BLaER1 treated with 17β-estradiol and CSF1 and Interleukin-3, amounts not matched to agents 10 nM and 100 nM (cell line): ENCODE data around the gene WDR33.

ENCODE experiments used
- H3K27ac ChIP-seq, 11 experiments: shearing (Covaris generic); formaldehyde crosslinking; 2 replicates each; pipeline ENCODE4 v1.8.1; 2022
- H3K27me3 ChIP-seq, 11 experiments: shearing (Covaris generic); formaldehyde crosslinking; 2 replicates each; pipeline ENCODE4 v1.8.1; 2022
- H3K36me3 ChIP-seq, 11 experiments: shearing (Covaris generic); formaldehyde crosslinking; 2 replicates each; pipeline ENCODE4 v1.8.1; 2022
- H3K4me1 ChIP-seq, 10 experiments: shearing (Covaris generic); formaldehyde crosslinking; 2 replicates each; pipeline ENCODE4 v1.8.1; 2022
- H3K4me2 ChIP-seq, 11 experiments: shearing (Covaris generic); formaldehyde crosslinking; 2 replicates each; pipeline ENCODE4 v1.8.1; 2022
- H3K4me3 ChIP-seq, 10 experiments: shearing (Covaris generic); formaldehyde crosslinking; 2 replicates each; pipeline ENCODE4 v1.8.1; 2022
- H3K9ac ChIP-seq, 11 experiments: shearing (Covaris generic); formaldehyde crosslinking; 2 replicates each; pipeline ENCODE4 v1.8.1; 2022
- H3K9me3 ChIP-seq, 11 experiments: shearing (Covaris generic); formaldehyde crosslinking; replicated peaks in 1 of 11; 2 replicates each; pipeline ENCODE4 v1.8.1; 2022
- H4K20me1 ChIP-seq, 11 experiments: shearing (Covaris generic); formaldehyde crosslinking; 2 replicates each; pipeline ENCODE4 v1.8.1; 2022
- Cebpa-rat ChIP-seq, 11 experiments: shearing (Covaris generic); IDR thresholded peaks; 2 replicates each; pipeline ENCODE4 v1.8.1; 2022

WDR33 gene

GRCh38 chr2:127810619-127811396, at the start of gene WDR33:
TSS of gene WDR33 (minus strand) at chr2:127811171. CDS start at chr2:127770981, 40,190 bp downstream.
- H3K4me1 ChIP-seq = peaks cover 28 to 60% (median 47%) of the 10 kb centered on the region in 10 experiments
- no peaks in the 10 kb centered on the region for H3K9me3 ChIP-seq
- peaks cover 0 to 25% (median 4%) of the 10 kb centered on the region in 11 experiments; a peak in 6 of 22 replicates for H3K36me3 ChIP-seq
- no peaks in the 10 kb centered on the region for H3K27me3 ChIP-seq
- peak within 1 kb of the TSS; percentile 85 to 97 (median 93) for H3K9ac ChIP-seq
- peak within 1 kb of the TSS; percentile 74 to 97 (median 82) for H3K4me3 ChIP-seq
- peak within 1 kb of the TSS; percentile 76 to 99 (median 88) for H3K4me2 ChIP-seq
- peaks cover 30 to 45% (median 37%) of the 10 kb centered on the region in 11 experiments for H4K20me1 ChIP-seq
- TF ChIP-seq Cebpa-rat (IDR thresholded peaks at IDR 0.05) = no peak
- H3K27ac ChIP-seq = peak within 1 kb of the TSS; percentile 88 to 95 (median 90)

DNA sequence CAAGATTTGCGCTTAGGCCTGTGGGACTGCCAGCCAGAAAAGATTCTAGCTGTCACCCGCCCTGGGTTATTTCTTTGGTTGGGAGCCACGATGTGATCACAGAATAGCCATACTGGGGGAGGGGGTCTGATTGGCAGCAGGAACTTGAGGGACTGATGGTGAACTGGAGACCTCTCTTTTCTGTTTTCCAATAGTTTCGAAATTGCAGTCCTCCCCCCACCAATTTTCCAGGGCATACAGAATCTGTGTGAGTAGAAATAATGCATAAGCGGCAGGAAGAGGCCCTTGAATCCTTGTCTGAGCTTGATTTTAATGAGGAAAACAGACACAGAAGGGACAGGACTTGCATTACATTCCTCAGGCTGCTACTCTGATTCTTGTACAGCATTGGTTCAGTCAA, 49.2 kb upstream of the WDR33 start:
- Histone ChIP-seq H3K27ac (no peak overlapping the region), H3K9me3 (no peaks in the 10 kb centered on the region), H3K4me2 (peak overlapping the region in 1 of 11 experiments; percentile 16; a peak in 3 of 22 replicates), H3K36me3 (peaks cover 30 to 46% (median 39%) of the 10 kb centered on the region in 11 experiments), H3K4me1 (peaks cover 21 to 46% (median 30%) of the 10 kb centered on the region in 10 experiments), H3K27me3 (no peaks in the 10 kb centered on the region), H3K9ac (no peak overlapping the region), H4K20me1 (peaks cover 7 to 69% (median 37%) of the 10 kb centered on the region in 11 experiments; a peak in 20 of 22 replicates), H3K4me3 (no peak overlapping the region)
- TF ChIP-seq Cebpa-rat (IDR thresholded peaks at IDR 0.05) = no peak

DNA sequence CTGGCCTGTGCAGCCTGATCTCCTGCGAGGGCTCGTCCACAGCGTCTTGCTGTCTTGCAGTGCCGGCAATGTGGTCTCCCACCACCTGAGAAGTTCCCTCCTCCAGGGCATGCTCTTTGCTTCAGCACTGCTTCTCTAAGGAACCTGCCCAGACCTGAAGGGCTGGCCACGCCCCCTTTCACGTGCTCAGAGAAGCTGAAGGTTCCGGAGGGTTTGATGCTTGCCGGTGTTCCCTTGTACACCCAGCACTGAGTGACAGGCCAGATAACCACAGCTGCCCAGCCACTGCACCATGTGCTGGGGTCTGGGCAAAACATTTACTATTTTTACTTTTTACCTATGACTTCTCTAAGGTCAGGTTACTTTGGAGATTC, 48.7 kb upstream of the WDR33 start:
- no peak overlapping the region for H3K27ac ChIP-seq
- H3K9me3 ChIP-seq = no peaks in the 10 kb centered on the region
- H3K4me1 ChIP-seq = peaks cover 25 to 50% (median 34%) of the 10 kb centered on the region in 10 experiments
- no peak for TF ChIP-seq Cebpa-rat (IDR thresholded peaks at IDR 0.05)
- H3K36me3 ChIP-seq = peaks cover 25 to 43% (median 37%) of the 10 kb centered on the region in 11 experiments
- H4K20me1 ChIP-seq = peaks cover 12 to 69% (median 40%) of the 10 kb centered on the region in 11 experiments; a peak in 20 of 22 replicates
- H3K9ac ChIP-seq = no peak overlapping the region
- peak overlapping the region in 2 of 11 experiments; percentile 7 to 16; a peak in 2 of 22 replicates for H3K4me2 ChIP-seq
- no peaks in the 10 kb centered on the region for H3K27me3 ChIP-seq
- H3K4me3 ChIP-seq = no peak overlapping the region

DNA sequence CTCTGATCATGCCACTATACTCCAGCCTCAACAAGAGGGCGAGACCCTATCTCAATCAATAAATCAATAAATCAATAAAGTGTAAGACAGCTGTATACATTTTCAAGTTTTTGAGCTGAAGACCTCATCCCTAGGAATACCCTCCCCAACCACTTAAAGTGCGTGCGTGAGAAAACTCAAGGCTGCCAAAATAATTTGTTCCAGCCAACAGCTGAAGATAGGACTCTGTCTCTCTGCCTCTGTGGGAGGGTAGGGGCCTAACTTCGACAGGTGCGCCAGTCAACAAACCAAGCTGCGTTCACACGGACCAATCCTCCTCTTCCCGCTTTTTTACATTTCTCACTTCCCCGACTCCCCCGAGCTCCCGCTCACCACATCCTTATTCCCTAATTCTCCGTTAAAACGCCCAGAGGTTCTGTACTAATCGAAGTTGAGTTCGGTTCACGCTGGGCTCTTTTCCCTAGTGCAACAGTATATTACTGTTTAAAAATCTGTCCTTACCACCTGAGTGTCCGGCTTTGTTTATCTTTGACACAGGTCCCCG, 46.4 kb upstream of the WDR33 start:
- Histone ChIP-seq H3K9ac (peak overlapping the region; percentile 87 to 98 (median 95)), H3K27me3 (no peaks in the 10 kb centered on the region), H3K4me1 (peaks cover 30 to 51% (median 42%) of the 10 kb centered on the region in 10 experiments), H4K20me1 (peaks cover 33 to 72% (median 51%) of the 10 kb centered on the region in 11 experiments; a peak in 21 of 22 replicates), H3K4me3 (peak overlapping the region; percentile 75 to 98 (median 92)), H3K36me3 (peaks cover 11 to 42% (median 36%) of the 10 kb centered on the region in 11 experiments), H3K9me3 (no peaks in the 10 kb centered on the region), H3K27ac (peak overlapping the region; percentile 67 to 96 (median 92)), H3K4me2 (peak overlapping the region; percentile 84 to 98 (median 94))
- no peak for TF ChIP-seq Cebpa-rat (IDR thresholded peaks at IDR 0.05)

DNA sequence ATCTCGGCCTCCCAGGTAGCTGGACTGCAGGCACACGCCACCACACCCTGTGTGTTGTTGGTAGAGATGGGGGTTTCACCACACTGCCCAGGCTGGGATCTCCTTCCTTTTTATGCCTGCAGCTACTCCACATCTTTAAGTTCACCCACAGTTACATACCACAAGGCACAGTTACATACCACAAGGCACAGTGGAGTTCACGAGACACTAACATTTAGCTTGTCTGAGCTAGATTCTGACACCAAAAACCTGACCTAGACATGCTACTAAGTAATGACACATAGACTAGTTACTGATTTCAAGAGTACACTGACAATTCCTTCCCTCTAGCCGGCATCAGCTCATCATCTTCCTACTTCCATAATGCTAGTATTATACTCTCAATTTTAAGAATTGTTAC, 42.7 kb upstream of the WDR33 start:
- Histone ChIP-seq H3K4me3 (no peak overlapping the region), H3K27me3 (no peaks in the 10 kb centered on the region), H3K9ac (0 out of 22 replicates have a peak overlapping the region, but pooled peaks of 1 of the 11 experiments have one; percentile 19), H3K36me3 (peaks cover 46 to 75% (median 68%) of the 10 kb centered on the region in 11 experiments), H3K27ac (no peak overlapping the region), H3K4me1 (peaks cover 28 to 43% (median 36%) of the 10 kb centered on the region in 10 experiments), H3K4me2 (no peak overlapping the region; a peak in 1 of 22 replicates), H3K9me3 (no peaks in the 10 kb centered on the region), H4K20me1 (peaks cover 41 to 90% (median 74%) of the 10 kb centered on the region in 11 experiments; a peak in 21 of 22 replicates)
- TF ChIP-seq Cebpa-rat (IDR thresholded peaks at IDR 0.05) = no peak

GRCh38 chr2:127852388-127852787, 41.4 kb upstream of the WDR33 start:
- no peak overlapping the region for H3K9ac ChIP-seq
- no peaks in the 10 kb centered on the region for H3K9me3 ChIP-seq
- no peaks in the 10 kb centered on the region for H3K27me3 ChIP-seq
- H3K4me1 ChIP-seq = peaks cover 28 to 40% (median 31%) of the 10 kb centered on the region in 10 experiments
- no peak overlapping the region for H3K4me2 ChIP-seq
- H3K4me3 ChIP-seq = no peak overlapping the region
- peak in 9 of 11 experiments; percentile 27 to 94 (median 73); a peak in 17 of 22 replicates for TF ChIP-seq Cebpa-rat (IDR thresholded peaks at IDR 0.05)
- no peak overlapping the region for H3K27ac ChIP-seq
- H4K20me1 ChIP-seq = peaks cover 41 to 100% (median 84%) of the 10 kb centered on the region in 11 experiments; a peak in 21 of 22 replicates
- peaks cover 59 to 88% (median 81%) of the 10 kb centered on the region in 11 experiments for H3K36me3 ChIP-seq

DNA sequence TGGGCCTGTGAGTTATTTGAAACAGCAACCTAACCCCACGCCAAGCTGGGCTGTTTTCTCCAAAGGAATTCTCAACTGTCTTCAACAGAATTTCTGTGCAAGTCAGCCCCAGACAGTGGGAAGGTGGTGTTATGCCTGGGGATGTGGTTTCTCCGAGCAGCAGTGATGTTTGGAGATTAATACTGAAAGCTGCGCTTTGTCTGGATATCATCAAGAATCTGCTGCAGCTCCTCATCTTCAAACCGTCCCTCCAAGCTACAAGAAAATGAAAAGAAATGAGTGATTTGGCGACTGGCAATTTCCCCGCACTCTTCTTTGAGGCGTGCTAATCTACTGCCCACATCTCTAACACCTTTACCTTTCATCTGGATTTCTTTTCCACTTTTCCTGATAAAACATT, 37.0 kb upstream of the WDR33 start:
- H3K27me3 ChIP-seq = no peaks in the 10 kb centered on the region
- peaks cover 13 to 100% (median 66%) of the 10 kb centered on the region in 11 experiments; a peak in 21 of 22 replicates for H4K20me1 ChIP-seq
- no peak overlapping the region for H3K27ac ChIP-seq
- no peaks in the 10 kb centered on the region for H3K4me1 ChIP-seq
- no peak overlapping the region for H3K4me3 ChIP-seq
- no peaks in the 10 kb centered on the region for H3K9me3 ChIP-seq
- peaks cover 81 to 99% (median 95%) of the 10 kb centered on the region in 11 experiments for H3K36me3 ChIP-seq
- no peak for TF ChIP-seq Cebpa-rat (IDR thresholded peaks at IDR 0.05)
- H3K4me2 ChIP-seq = no peak overlapping the region
- no peak overlapping the region for H3K9ac ChIP-seq

DNA sequence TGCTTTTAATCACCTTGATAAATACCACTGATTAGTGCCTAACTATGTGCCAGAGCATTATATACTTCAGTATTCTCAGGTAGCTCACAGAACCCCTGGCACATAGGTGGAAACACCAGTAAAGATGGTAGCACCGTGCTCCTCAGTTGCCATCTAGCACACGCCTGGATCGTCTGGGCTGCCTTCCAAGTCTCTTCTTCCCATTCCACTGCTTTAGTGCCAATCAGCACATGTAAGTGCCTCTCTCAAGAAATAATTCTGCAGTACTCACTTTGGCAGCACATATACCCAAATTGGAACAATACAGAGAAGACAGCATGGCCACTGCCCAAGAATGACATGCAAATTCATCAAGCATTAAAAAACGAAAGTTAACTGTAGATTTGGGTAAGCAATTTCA, 34.0 kb upstream of the WDR33 start:
- peaks cover 52 to 69% (median 65%) of the 10 kb centered on the region in 11 experiments for H3K36me3 ChIP-seq
- H3K27me3 ChIP-seq = no peaks in the 10 kb centered on the region
- H3K9ac ChIP-seq = no peak overlapping the region
- no peak for TF ChIP-seq Cebpa-rat (IDR thresholded peaks at IDR 0.05)
- peaks cover 0 to 75% (median 42%) of the 10 kb centered on the region in 11 experiments; a peak in 16 of 22 replicates for H4K20me1 ChIP-seq
- no peaks in the 10 kb centered on the region for H3K9me3 ChIP-seq
- H3K27ac ChIP-seq = no peak overlapping the region
- no peaks in the 10 kb centered on the region for H3K4me1 ChIP-seq
- no peak overlapping the region for H3K4me3 ChIP-seq
- no peak overlapping the region for H3K4me2 ChIP-seq

GRCh38 chr2:127843677-127844076, 32.7 kb upstream of the WDR33 start:
- peaks cover 39 to 56% (median 52%) of the 10 kb centered on the region in 11 experiments for H3K36me3 ChIP-seq
- H3K4me2 ChIP-seq = no peak overlapping the region
- H3K4me3 ChIP-seq = no peak overlapping the region
- TF ChIP-seq Cebpa-rat (IDR thresholded peaks at IDR 0.05) = no peak
- no peaks in the 10 kb centered on the region for H3K4me1 ChIP-seq
- H3K27ac ChIP-seq = no peak overlapping the region
- H3K27me3 ChIP-seq = no peaks in the 10 kb centered on the region
- H3K9me3 ChIP-seq = no peaks in the 10 kb centered on the region
- no peak overlapping the region for H3K9ac ChIP-seq
- peaks cover 0 to 62% (median 34%) of the 10 kb centered on the region in 11 experiments; a peak in 14 of 22 replicates for H4K20me1 ChIP-seq
